HepG2 (cell line): ENCODE results near the gene HECA. TPM values are rescaled to one million over a fixed set of nuclear protein-coding genes. Genes with fewer than 3 reads are reported as not detected.

Source experiments
- ATAC-seq: fragments of 200-7000 bp; cut with Tn5 transposase; 3 replicates; pipeline ENCODE4 v1.9.1; 2020; ENCODE audit warnings: mild to moderate bottlenecking, moderate library complexity
- BruUV-seq: library from RNA; stranded (reverse); fragments of 400-500 nt; replicated peaks from 2 replicates; lab custom pipeline; 2021; lab: Mats Ljungman, UMichigan
- CTCF ChIA-PET: fragments of 300-600 bp; formaldehyde crosslinking; extraction: SDS; loops from one replicate; lab custom pipeline; 2021; ENCODE audit warnings: low total read pairs, inconsistent platforms, low intra/inter-chr PET ratio; lab: Yijun Ruan, JAX
- POLR2A ChIA-PET: fragments of 350-600 bp; sonication (Branson Sonifier 250); formaldehyde crosslinking; loops from one replicate; lab custom pipeline; 2020; ENCODE audit warnings: antibody characterized with exemption, inconsistent platforms; lab: Yijun Ruan, JAX
- DNase-seq: peaks from one replicate; pipeline ENCODE4 v3.0.0-alpha.2; 2015; ENCODE audit warnings: low spot score
- FAIRE-seq: peaks from 3 replicates; lab custom pipeline; 2011; peaks lifted over from hg19 to GRCh38; lab: Jason Lieb, UNC
- H2AFZ ChIP-seq: one replicate; pipeline ENCODE4 v1.6.1; 2011; ENCODE audit warnings: low read length, inconsistent platforms
- H3K27ac ChIP-seq: fragments of 300-600 bp; 3 replicates; pipeline ENCODE4 v1.8.0; 2011; ENCODE audit warnings: mixed run types, mild to moderate bottlenecking, mixed read lengths, low read length, inconsistent platforms; ENCODE audit not compliant: insufficient read depth; ENCODE audit errors: extremely low read length
- H3K27me3 ChIP-seq, 2 experiments: fragments of 200-600 bp in 1 of 2; 2 replicates in 1 of 2; 3 replicates in 1 of 2; pipeline versions ENCODE4 v1.6.0 to v1.8.0; 2011; ENCODE audit warnings: low read length in 2 of 2, mild to moderate bottlenecking in 2 of 2, moderate library complexity in 2 of 2, inconsistent platforms in 1 of 2; ENCODE audit not compliant: insufficient read depth in 2 of 2, control insufficient read depth in 1 of 2
- H3K36me3 ChIP-seq, 2 experiments: fragments of 200-600 bp in 1 of 2; replicated peaks in 1 of 2; 2 replicates in 1 of 2; 3 replicates in 1 of 2; pipeline versions ENCODE4 v1.5.1 to v1.8.0; 2011; ENCODE audit warnings: low read length in 2 of 2, inconsistent platforms in 1 of 2; ENCODE audit not compliant: insufficient read depth in 2 of 2, control insufficient read depth in 1 of 2
- H3K4me1 ChIP-seq: 2 replicates; pipeline ENCODE4 v1.5.1; 2012; ENCODE audit warnings: low read length, inconsistent platforms; ENCODE audit not compliant: insufficient read depth
- H3K4me2 ChIP-seq: 2 replicates; pipeline ENCODE4 v1.6.0; 2011; ENCODE audit warnings: low read depth, low read length, inconsistent platforms
- H3K4me3 ChIP-seq, 3 experiments: fragments of 200-600 bp in 1 of 3; sonication (generic), shearing (Covaris generic) in 1 of 3; replicated peaks in 1 of 3; 2 replicates each; pipeline ENCODE4 v1.5.1; 2011 to 2016; ENCODE audit warnings: low read length in 3 of 3, inconsistent platforms in 2 of 3, low read depth in 2 of 3, mild to moderate bottlenecking in 2 of 3, control low read depth in 1 of 3, mixed read lengths in 1 of 3; ENCODE audit not compliant: insufficient read depth in 1 of 3
- H3K79me2 ChIP-seq: one replicate; pipeline ENCODE4 v1.6.1; 2011; ENCODE audit warnings: low read length, inconsistent platforms; ENCODE audit not compliant: insufficient read depth
- H3K9ac ChIP-seq: 2 replicates; pipeline ENCODE4 v1.6.0; 2011; ENCODE audit warnings: mild to moderate bottlenecking, low read depth, low read length, inconsistent platforms; ENCODE audit not compliant: insufficient read depth
- H3K9me3 ChIP-seq: 2 replicates; pipeline ENCODE4 v1.5.1; 2012; ENCODE audit warnings: mild to moderate bottlenecking, low read length
- H4K20me1 ChIP-seq: 2 replicates; pipeline ENCODE4 v1.6.0; 2011; ENCODE audit warnings: inconsistent platforms, mild to moderate bottlenecking, low read length, moderate library complexity; ENCODE audit not compliant: insufficient read depth
- DMAP1 ChIP-seq: IDR thresholded peaks from 2 replicates; pipeline ENCODE4 v1.6.1; 2016
- ELF3 ChIP-seq: IDR thresholded peaks from 2 replicates; pipeline ENCODE4 v1.6.1; 2016; ENCODE audit warnings: missing genetic modification reagents, missing compliant biosample characterization
- MAZ ChIP-seq, 2 experiments: sonication (generic) in 1 of 2; formaldehyde crosslinking in 1 of 2; IDR thresholded peaks; 2 replicates each; pipeline versions ENCODE4 v1.5.0 to v1.6.1; 2012 to 2020; ENCODE audit warnings: low read depth in 2 of 2, mild to moderate bottlenecking in 2 of 2, borderline replicate concordance in 1 of 2, improper control_type of control experiment in 1 of 2, low read length in 1 of 2, missing genetic modification reagents in 1 of 2, moderate library complexity in 1 of 2
- MYC ChIP-seq: sonication (generic); formaldehyde crosslinking; IDR thresholded peaks from 2 replicates; pipeline ENCODE4 v1.9.0; 2021; ENCODE audit warnings: missing genetic modification reagents, borderline replicate concordance
- PLRG1 ChIP-seq: fragments of 450-650 bp; conservative IDR thresholded peaks from 2 replicates; pipeline ENCODE4 v1.6.1; 2016
- YEATS4 ChIP-seq: sonication (generic); formaldehyde crosslinking; IDR thresholded peaks from 2 replicates; pipeline ENCODE4 v1.4.0; 2020; ENCODE audit warnings: missing genetic modification reagents, borderline replicate concordance
- ZNF256 ChIP-seq: sonication (generic); formaldehyde crosslinking; conservative IDR thresholded peaks from 2 replicates; pipeline ENCODE4 v1.4.0; 2020; ENCODE audit warnings: missing genetic modification reagents
- ZNF850 ChIP-seq: sonication (generic); formaldehyde crosslinking; conservative IDR thresholded peaks from 2 replicates; pipeline ENCODE4 v1.9.0; 2021; ENCODE audit warnings: mild to moderate bottlenecking, missing genetic modification reagents
- WGBS: methylation state at CpG from one replicate; pipeline ENCODE4 v1.1.6; 2017; ENCODE audit warnings: low lambda C conversion rate; 5-methylcytosine and 5-hydroxymethylcytosine counted together
- in situ Hi-C: cut with HindIII; loops from 2 replicates; pipeline ENCODE4 v1.10.0; 2017; ENCODE audit warnings: low pct_unique_long_range_greater_than_20kb; ENCODE audit not compliant: extremely low pct_ligation_motif_present
- intact Hi-C: fragments of 100-400 bp; cut with micrococcal nuclease; formaldehyde crosslinking; loops from one replicate; pipeline ENCODE4 v1.10.0; 2022; ENCODE audit not compliant: unreplicated experiment
- polyA plus RNA-seq, 8 experiments: library from polyadenylated mRNA; depleted of rRNA in 3 of 8; stranded (reverse) in 7 of 8; unstranded in 1 of 8; fragments of >200 nt; fragmentation: Illumina TruSeq in 4 of 8; extraction: Trizol in 4 of 8; gene quantifications; 2 replicates each; pipeline versions ENCODE4 v1.2.1 to v1.2.3, GENCODE V29; 2011 to 2016; ENCODE audit warnings: low read depth in 4 of 8, missing spikeins in 1 of 8, mixed read lengths in 1 of 8; ENCODE audit not compliant: insufficient read depth in 1 of 8
- total RNA-seq, 5 experiments: library from RNA; depleted of rRNA; stranded (reverse); fragments of >200 nt; fragmentation: Illumina TruSeq; extraction: Trizol; gene quantifications; 2 replicates each; pipeline ENCODE4 v1.2.3, GENCODE V29; 2016; ENCODE audit warnings: low read depth in 1 of 5
- TF ChIP-seq, protein P1 (sequence below): sonication (generic); formaldehyde crosslinking; IDR thresholded peaks from 2 replicates; pipeline ENCODE4 v1.8.1; 2022; ENCODE audit warnings: mild to moderate bottlenecking, missing genetic modification reagents
- TF ChIP-seq, protein P2 (sequence below), 2 experiments: fragments of 450-650 bp in 1 of 2; sonication (generic) in 1 of 2; formaldehyde crosslinking in 1 of 2; IDR thresholded peaks; 2 replicates each; pipeline versions ENCODE4 v1.6.1 to v1.8.0; 2016 to 2022; ENCODE audit warnings: antibody characterized with exemption in 1 of 2, mild to moderate bottlenecking in 1 of 2, missing genetic modification reagents in 1 of 2
- TF ChIP-seq, protein P3 (sequence below): sonication (generic); formaldehyde crosslinking; IDR thresholded peaks from 2 replicates; pipeline ENCODE4 v1.8.0; 2022; ENCODE audit warnings: missing genetic modification reagents, mild to moderate bottlenecking, borderline replicate concordance
- TF ChIP-seq, protein P4 (sequence below): sonication (generic); formaldehyde crosslinking; IDR thresholded peaks from 2 replicates; pipeline ENCODE4 v1.8.0; 2022; ENCODE audit warnings: mild to moderate bottlenecking, missing genetic modification reagents, borderline replicate concordance

Gene HECA
- total and polyA plus RNA-seq, 2 of the 13 experiments (the other 11 are each of a cell fraction or from before 2014, with no cell fraction given): 0.18 to 0.49 TPM

DNA sequence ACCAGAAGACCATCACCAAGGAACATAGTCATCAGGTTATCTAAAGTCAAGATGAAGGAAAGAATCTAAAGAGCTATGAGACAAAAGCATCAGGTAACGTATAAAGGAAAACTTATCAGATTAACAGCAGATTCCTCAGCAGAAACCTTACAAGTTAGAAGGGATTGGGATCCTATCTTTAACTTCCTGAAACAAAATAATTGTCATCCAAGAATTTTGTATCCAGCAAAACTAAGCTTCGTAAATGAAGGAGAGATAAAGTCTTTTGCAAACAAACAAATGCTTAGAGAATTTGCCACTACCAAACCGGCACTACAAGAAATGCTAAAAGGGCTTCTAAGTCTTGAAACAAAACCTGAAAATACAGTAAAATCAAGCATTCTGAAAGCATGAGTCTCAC lies 71.0 kb downstream of the HECA start:
- Histone ChIP-seq H3K4me2 (no peak overlapping the region), H3K4me3 (no peak overlapping the region), H3K9ac (no peak overlapping the region), H3K9me3 (peaks cover 35% of the 10 kb centered on the region), H2AFZ (no peak overlapping the region), H3K27me3 (no peaks in the 10 kb centered on the region), H3K79me2 (no peaks in the 10 kb centered on the region), H3K36me3 (no peaks in the 10 kb centered on the region), H3K27ac (no peak overlapping the region), H4K20me1 (no peaks in the 10 kb centered on the region), H3K4me1 (no peaks in the 10 kb centered on the region)
- ChIA-PET CTCF (no interaction called here), POLR2A (no interaction called here)
- no TSS peak for BruUV-seq
- in situ Hi-C loops: no loop called here
- ATAC-seq (no peak), DNase-seq (no peak), FAIRE-seq (no peak)
- WGBS: 3% methylated on average over 3 of the region's 3 CpGs
- intact Hi-C loops: no loop called here
- TF ChIP-seq, protein P1, sequence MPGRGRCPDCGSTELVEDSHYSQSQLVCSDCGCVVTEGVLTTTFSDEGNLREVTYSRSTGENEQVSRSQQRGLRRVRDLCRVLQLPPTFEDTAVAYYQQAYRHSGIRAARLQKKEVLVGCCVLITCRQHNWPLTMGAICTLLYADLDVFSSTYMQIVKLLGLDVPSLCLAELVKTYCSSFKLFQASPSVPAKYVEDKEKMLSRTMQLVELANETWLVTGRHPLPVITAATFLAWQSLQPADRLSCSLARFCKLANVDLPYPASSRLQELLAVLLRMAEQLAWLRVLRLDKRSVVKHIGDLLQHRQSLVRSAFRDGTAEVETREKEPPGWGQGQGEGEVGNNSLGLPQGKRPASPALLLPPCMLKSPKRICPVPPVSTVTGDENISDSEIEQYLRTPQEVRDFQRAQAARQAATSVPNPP (CRISPR knock-in tag): no peak
- TF ChIP-seq, protein P2, sequence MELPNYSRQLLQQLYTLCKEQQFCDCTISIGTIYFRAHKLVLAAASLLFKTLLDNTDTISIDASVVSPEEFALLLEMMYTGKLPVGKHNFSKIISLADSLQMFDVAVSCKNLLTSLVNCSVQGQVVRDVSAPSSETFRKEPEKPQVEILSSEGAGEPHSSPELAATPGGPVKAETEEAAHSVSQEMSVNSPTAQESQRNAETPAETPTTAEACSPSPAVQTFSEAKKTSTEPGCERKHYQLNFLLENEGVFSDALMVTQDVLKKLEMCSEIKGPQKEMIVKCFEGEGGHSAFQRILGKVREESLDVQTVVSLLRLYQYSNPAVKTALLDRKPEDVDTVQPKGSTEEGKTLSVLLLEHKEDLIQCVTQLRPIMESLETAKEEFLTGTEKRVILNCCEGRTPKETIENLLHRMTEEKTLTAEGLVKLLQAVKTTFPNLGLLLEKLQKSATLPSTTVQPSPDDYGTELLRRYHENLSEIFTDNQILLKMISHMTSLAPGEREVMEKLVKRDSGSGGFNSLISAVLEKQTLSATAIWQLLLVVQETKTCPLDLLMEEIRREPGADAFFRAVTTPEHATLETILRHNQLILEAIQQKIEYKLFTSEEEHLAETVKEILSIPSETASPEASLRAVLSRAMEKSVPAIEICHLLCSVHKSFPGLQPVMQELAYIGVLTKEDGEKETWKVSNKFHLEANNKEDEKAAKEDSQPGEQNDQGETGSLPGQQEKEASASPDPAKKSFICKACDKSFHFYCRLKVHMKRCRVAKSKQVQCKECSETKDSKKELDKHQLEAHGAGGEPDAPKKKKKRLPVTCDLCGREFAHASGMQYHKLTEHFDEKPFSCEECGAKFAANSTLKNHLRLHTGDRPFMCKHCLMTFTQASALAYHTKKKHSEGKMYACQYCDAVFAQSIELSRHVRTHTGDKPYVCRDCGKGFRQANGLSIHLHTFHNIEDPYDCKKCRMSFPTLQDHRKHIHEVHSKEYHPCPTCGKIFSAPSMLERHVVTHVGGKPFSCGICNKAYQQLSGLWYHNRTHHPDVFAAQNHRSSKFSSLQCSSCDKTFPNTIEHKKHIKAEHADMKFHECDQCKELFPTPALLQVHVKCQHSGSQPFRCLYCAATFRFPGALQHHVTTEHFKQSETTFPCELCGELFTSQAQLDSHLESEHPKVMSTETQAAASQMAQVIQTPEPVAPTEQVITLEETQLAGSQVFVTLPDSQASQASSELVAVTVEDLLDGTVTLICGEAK (IDR thresholded peaks at IDR 0.05): no peak
- TF ChIP-seq, protein P2 (CRISPR knock-in tag; IDR thresholded peaks at IDR 0.05): no peak
- no peak for TF ChIP-seq PLRG1
- TF ChIP-seq, protein P3, sequence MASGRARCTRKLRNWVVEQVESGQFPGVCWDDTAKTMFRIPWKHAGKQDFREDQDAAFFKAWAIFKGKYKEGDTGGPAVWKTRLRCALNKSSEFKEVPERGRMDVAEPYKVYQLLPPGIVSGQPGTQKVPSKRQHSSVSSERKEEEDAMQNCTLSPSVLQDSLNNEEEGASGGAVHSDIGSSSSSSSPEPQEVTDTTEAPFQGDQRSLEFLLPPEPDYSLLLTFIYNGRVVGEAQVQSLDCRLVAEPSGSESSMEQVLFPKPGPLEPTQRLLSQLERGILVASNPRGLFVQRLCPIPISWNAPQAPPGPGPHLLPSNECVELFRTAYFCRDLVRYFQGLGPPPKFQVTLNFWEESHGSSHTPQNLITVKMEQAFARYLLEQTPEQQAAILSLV (CRISPR knock-in tag): no peak
- no peak for TF ChIP-seq ELF3 (CRISPR knock-in tag)
- TF ChIP-seq ZNF850 (CRISPR knock-in tag): no peak
- TF ChIP-seq DMAP1: no peak
- TF ChIP-seq, protein P4, sequence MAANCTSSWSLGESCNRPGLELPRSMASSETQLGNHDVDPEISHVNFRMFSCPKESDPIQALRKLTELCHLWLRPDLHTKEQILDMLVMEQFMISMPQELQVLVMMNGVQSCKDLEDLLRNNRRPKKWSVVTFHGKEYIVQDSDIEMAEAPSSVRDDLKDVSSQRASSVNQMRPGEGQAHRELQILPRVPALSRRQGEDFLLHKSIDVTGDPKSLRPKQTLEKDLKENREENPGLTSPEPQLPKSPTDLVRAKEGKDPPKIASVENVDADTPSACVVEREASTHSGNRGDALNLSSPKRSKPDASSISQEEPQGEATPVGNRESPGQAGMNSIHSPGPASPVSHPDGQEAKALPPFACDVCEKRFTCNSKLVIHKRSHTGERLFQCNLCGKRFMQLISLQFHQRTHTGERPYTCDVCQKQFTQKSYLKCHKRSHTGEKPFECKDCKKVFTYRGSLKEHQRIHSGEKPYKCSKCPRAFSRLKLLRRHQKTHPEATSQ (CRISPR knock-in tag): no peak
- no peak for TF ChIP-seq ZNF256
- no peak for TF ChIP-seq YEATS4 (CRISPR knock-in tag)
- no peak for TF ChIP-seq MAZ (IDR thresholded peaks at IDR 0.05; ENCODE audit: borderline replicate concordance, low read depth, low read length)
- TF ChIP-seq MAZ (CRISPR knock-in tag; IDR thresholded peaks at IDR 0.05; ENCODE audit: low read depth): no peak
- TF ChIP-seq MYC (CRISPR knock-in tag): no peak
